Right renal cortex interstitium (tissue), 3 donors: ENCODE data around the gene DCBLD2. TPM values are rescaled to one million over a fixed set of nuclear protein-coding genes. Genes with fewer than 3 reads are reported as not detected.

Source experiments
- DNase-seq, 3 donors: peaks; one replicate each; pipeline ENCODE4 v3.0.0-alpha.2; 2013; ENCODE audit warnings: low read depth in 3 of 3, low spot score in 2 of 3
- polyA plus RNA-seq, 3 donors: library from polyadenylated mRNA; unstranded; fragments of 120-200 nt; gene quantifications; one replicate each; pipeline ENCODE4 v1.2.1, GENCODE V29; 2013; ENCODE audit not compliant: insufficient read length in 3 of 3

The DCBLD2 gene, protein sequence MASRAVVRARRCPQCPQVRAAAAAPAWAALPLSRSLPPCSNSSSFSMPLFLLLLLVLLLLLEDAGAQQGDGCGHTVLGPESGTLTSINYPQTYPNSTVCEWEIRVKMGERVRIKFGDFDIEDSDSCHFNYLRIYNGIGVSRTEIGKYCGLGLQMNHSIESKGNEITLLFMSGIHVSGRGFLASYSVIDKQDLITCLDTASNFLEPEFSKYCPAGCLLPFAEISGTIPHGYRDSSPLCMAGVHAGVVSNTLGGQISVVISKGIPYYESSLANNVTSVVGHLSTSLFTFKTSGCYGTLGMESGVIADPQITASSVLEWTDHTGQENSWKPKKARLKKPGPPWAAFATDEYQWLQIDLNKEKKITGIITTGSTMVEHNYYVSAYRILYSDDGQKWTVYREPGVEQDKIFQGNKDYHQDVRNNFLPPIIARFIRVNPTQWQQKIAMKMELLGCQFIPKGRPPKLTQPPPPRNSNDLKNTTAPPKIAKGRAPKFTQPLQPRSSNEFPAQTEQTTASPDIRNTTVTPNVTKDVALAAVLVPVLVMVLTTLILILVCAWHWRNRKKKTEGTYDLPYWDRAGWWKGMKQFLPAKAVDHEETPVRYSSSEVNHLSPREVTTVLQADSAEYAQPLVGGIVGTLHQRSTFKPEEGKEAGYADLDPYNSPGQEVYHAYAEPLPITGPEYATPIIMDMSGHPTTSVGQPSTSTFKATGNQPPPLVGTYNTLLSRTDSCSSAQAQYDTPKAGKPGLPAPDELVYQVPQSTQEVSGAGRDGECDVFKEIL
- polyA plus RNA-seq, result 10 to 100 TPM; 49.2 to 51.9 (median 51.3) TPM

DNA sequence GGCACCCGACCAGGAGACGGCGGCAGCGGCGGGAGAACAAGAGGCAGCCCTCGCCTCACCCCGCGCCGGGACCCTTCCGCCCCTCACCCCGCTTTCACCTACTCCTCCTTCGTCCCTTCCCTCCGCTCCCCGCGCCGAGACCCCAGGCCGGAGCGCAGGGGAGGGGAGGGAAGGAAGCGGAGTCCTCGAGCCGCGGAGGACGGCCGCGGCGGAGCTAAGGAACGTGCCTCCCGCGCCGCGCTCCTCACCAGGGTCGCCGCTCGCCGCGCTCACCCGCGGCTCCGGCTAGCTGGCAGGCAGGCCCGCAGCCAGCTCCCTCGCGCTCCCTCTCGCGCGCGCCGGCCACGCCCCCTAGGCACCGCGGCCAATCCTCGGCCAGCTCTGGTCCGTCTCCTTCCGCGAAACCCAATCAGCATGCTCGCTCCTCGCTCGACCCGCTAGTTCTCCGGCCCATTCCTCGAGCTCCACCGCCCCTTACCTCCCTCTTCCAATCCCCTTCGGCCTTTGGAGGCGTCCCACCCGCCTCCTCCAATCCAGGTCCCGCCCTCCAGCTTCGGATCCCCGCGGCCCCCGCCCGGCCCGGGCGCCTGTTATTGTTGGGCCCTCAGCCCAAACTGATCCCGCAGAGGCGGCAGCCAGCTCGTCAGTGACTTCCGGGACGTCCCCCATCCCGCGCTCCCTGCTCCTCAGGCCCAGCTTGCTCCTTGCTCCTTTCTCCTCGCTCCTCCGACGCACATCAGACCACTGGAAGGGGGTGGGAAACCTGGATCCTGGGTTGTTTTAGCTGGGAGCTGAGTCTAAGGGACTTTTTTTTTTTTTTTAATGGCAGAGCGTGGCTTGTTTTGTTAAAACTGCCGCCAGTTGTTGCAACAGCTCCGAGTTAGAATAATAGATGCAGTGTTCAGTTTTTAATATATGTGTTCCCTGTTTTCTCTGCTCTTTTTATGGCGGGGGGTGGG is at the start of gene DCBLD2:
TSS of gene DCBLD2 (minus strand) at position 304 of the 959 bp plus-strand sequence. CDS start 369 bp downstream, outside the sequence.
- peak; percentile 91 to 96 (median 93) for DNase-seq

DNA sequence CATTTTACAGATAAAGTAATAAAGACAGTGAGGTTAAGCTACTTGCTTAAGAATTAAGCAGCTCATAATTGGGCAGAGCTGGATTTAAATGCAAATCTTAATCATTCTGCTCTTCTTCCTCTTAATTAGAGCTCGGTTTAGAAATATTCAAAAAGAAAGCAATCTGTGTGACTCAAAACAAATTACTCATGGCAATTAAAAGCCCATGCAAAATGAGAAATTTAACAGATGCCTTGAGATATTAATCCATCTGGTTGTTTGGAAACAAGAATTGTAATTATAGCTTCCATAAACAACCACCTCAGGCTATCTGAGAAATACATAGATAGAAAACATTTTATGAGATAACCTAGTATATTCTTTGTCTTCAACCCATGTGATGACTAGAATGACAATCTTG is 44.2 kb upstream of the DCBLD2 start:
- DNase-seq, result no peak

DNA sequence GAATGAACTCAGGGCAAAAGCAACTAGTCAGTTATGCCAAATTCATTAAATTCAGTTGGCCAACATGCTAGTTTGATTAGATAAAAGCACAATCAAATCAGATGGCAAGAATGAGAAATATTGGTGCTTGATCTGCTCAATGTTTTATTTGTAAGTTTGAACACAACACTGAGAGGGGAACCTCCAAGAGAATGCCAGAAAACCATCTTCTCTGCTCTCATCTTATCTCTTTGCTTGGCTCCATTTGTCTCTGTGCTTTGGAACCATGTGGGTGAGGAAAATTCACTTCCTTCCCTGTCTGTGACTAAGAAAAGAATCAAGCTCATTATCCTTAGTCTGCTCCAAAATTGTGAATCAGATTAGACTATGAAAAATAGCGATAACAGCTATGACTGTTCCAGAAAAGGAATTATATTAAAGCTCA is 43.6 kb upstream of the DCBLD2 start:
- DNase-seq, result no peak

DNA sequence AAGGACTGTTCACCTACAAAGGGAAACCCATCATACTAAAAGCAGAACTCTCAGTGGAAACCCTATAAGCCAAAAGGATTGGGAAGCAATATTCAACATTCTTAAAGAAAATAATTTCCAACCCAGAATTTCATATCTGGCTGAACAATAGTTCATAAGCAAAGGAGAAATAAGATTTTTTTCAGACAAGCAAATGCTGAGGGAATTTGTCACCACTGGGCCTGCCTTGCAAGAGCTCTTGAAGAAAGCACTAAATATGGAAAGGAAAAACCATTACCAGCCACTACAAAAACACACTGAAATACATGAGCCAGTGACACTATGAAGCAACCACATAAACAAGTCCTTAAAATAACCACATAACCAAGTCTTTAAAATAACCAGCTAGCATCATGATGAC is 28.9 kb upstream of the DCBLD2 start:
- no peak for DNase-seq

DNA sequence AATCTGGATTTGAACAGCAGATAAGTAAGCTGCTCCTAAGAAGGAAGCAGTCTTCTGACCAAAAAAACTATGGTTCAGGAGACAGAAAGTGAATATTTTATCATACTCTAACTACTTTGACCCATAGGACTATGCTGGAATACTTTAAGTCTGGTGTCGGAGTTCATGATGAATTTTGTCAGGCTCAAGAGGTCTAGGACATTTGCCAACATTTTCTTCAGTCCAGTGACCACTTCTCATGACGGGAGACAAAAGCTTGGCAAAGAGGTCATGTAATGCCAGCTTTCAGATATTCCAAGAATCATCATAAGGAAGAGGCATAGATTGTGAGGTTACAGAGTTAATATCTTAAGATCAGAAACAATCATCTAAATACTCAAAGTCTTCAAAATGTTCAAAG is 20.5 kb upstream of the DCBLD2 start:
- no peak for DNase-seq

DNA sequence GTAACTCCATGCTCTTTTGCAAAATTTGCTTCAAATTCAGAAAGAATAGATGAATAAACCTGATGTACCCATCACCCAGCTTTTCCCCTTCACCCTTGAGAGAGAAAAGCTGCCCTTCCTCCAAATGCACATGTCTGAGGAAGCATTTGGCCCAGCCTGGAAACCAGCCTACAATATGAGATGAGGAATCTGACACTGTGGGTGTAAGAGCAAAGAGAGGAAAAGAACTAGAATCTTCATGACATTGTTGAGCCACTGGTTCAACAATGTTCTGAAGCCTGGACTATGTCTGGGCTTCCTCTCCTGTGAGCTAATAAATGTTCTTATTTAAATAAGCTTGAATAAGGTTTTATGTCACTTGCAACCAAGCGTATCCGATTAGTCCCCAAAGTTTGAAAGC is 18.7 kb upstream of the DCBLD2 start:
- DNase-seq, result no peak

DNA sequence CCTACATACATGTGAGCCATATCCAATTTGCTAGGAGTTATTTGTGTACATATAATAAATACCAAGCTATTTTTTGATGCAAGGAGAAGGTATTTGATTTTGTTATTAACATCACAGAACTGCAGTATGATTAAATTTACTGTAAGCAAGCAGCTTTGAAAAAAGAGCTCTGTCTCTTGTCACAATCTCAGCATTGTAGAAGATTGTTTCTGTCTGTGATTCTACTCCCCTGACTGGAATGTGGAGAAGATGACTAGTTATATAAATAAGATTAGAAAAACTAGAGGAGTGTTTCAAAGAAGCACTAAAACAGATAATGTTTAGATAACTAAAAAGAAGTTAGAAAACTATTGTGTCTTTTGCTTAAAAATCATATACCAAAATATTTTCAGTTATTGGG is 17.1 kb upstream of the DCBLD2 start:
- DNase-seq, result no peak

DNA sequence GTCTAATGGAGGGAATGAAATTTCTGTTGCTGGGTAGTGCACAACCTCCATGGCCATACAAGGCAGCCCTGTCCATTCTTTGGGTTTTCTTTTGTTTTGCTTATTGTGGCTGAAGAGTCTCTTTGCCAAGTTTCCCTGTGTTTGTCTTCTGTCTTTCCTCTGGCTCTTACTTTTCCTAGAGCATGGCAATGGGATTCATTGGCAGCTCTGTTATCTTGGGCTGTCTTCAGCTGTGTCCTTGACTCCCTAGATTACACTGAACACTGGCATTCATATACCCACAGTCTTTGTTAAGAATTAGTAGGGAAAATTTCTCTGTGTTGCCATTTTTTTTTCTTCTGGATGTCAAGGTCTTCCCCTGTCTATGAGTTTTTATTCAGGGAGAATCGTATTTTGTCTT is 16.1 kb upstream of the DCBLD2 start:
- no peak for DNase-seq

DNA sequence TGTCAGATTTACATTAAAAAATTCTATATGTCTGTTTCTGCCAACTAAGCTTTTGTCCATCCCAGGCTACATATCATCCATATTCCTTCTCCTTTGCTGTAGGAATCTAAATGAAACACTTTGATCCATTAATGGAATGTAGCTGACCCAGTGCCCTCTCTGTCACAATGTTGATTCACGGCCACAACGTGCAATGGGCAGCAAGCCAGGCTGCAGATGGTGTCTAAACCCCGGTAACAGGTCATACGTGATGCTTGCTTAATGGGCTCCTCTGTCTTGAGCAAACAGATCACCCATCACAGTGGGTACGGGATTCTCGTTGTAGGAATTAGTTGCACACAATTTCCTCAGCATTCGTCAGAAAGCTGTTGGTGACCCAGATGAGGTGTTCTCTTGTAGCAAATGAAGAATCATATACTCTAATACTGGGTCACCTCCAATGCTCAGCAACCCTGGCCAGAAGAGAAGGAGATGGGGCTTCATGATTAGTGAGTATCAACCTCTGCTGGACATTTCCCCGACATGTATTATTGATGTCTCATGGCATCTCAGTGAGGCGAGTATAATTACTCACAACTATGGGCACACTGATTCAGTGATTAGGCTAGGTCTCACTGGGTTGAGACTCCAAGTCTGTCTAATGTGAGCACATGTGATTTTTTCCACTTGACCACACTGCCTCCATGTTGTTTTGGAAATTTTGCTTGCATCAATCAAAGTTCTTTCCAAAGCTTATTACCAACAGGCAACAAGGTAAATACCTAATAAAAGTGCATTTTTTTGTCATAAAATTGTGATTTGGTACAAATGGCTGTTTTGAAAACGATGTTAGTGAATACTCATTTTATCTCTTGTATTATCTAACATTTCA is 12.9 kb upstream of the DCBLD2 start:
- no peak for DNase-seq

DNA sequence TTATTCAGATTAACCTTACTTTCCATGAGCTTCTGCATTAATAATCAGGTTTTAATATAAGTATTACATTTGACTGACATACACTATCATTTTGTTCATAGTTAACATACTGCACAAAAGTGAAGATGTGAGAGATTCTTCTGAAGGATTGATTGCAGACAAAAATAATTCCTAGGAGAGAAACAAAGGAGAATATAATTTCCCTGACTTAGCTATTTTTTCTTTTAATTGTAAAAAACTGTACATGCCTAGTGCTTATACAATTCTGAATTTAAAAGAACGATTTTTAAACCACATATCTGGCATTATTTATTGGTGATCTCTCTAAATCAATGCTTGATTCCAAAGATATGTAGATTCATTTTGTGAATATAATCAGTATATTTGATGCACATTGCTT is 11.0 kb upstream of the DCBLD2 start:
- DNase-seq, result no peak

DNA sequence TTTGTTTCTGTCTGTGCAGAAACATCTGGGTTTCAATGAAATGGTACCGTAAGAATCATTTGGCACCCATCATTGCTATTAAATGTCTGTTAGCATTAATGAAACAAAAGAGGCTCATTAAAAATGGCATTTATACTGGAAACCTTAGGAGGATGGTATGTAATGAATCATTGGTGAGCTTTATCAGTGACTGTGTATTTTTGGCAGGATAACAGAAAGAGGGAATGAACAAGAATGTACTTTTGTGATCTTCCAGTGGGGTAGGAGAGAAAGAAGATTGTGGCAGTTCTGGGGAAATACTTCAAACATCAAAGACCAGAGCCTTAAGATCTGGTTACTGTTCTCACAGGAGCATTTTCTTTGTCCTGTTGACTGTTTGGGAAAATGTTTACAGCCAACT is 4.7 kb upstream of the DCBLD2 start:
- no peak for DNase-seq

DNA sequence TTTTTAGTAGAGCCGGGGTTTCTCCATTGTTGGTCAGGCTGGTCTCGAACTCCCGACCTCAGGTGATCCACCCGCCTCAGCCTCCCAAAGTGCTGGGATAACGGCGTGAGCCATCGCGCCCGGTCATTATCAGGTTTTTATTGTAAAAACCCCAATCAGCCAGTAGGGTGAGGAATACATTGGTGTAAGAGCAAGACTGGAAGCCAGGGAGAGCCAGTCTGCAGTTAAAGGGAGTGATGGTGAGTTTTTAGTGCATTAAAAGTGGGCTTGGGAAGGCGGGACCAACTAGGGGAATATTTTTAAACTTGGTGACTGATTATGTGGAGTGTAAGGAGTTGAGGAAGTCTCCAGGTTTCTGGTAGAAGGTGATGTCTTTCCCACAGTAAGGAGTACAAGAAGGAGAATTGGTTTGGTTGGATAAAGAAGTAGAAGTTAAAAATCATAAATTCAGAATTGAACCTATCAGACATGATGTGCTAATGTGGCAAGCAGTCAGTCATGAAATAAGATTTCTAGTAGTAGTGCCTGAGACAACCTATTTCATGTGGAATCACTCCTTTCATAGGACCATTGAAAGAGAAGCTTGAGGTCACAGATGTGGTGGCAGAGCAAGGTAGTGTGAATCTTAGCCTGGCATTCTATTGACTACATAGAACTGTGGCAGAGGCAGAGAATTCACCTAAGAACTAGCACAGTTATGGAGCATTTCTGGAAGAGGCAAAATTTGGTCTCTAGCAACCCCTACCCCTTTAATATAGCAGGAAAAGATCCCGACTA is 2.4 kb upstream of the DCBLD2 start:
- DNase-seq, result no peak

DNA sequence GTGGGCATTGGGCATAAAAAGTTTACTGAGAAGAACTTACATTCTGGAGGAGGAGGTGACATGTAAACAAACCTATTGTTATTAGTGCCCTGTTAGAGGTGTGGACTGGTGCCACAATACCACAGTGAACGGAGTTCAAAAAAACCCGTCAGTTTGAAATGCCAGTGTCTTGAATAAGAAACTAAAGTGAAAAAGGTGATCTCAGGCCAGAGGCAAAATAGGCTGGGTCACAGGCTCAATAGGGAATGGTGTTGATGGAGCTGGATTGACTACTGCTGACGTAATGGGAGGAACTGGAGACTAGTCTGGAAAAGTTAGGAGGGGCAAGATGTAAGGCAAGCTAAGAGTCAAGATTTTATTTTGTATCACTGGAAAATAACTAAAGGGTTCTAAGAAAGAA is 1.6 kb upstream of the DCBLD2 start:
- no peak for DNase-seq

DNA sequence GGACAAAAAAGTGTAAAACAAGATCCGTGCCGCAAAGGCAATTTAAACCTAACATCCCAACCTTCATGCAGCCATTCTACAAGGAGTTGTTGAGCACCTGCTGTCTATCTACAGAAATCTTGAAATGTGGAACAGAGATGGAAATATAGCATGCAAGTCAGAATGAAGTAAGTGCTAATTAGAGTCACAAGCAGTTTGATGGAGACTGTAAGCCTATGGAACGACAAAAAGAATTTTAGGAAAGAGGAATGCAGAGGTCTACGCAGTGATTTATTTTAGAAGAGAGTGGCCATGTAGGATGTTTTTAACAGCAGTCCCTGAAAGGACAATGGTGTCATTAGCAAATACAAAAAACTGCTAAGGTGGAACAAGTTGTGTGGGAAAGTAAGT is 851 bp upstream of the DCBLD2 start:
- DNase-seq, result no peak

DNA sequence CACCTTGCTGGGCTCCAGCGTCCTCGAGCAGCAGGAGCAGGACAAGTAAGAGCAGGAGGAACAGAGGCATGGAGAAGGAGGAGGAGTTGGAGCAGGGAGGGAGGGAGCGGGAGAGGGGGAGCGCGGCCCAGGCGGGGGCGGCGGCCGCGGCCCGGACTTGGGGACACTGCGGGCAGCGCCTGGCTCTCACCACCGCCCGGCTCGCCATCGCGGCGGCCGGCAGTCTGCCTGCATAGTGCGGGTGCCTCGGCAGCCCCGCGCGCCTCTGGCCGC is 440 bp downstream of the DCBLD2 start:
- DNase-seq, result peak in 2 of 3 donors; percentile 36 to 41

DNA sequence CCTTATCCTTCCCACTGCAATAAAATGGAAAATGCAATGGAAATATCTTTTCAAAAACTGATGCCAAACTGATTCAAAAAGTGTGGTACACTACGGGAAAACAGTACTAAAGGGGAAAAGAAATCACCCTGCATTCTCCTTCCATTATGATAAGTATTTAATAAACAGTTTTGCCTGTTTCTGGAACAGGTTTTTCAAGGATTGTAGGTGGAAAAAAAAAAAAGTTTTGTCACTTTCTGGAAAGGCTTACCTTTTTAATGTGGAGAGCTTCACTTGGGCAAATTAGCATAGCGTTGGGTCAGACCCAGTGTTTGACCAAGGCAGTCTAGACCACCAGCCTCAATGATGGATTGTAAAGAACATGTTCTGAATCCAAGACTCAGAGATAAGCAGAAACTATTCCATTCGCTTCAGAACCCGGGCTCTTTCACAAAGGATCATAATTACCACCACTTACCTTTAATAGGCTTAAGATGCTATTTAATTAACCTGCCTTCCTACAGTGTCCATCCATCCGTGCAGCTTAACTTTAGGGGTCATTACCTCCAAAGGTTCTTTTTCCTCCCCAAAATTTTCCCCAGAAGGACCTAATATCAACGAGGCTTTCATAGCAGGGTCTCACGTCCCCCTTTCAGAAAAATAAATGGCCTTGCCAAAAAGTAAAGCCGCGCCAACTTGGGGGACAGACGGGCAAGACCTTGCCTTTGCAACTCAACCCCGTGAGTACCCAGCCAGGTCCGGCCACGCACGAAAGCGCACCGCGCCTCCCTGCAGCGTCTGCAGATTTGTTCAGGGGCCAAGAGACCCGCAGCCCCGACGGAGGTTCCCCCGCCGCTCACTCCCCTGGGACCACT is 1.0 kb downstream of the DCBLD2 start:
- no peak for DNase-seq

DNA sequence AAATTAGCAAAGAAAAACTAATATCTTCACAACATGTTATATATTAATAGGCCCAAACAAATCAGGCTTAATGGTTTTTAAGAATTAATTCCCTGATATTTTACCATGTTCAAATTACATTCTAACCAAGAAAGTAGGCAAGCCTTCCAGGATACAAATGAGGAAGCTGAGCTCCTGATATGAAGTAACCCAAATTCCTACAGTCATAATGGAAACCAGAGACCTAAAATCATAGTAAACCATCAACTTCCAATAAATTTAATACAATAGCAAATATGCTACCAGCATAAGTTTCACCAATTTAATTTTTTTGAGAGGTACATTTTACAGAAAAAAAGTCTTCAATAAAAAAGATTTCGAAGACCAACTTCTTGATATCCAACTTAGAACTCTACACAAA is 3.8 kb downstream of the DCBLD2 start:
- DNase-seq, result no peak

DNA sequence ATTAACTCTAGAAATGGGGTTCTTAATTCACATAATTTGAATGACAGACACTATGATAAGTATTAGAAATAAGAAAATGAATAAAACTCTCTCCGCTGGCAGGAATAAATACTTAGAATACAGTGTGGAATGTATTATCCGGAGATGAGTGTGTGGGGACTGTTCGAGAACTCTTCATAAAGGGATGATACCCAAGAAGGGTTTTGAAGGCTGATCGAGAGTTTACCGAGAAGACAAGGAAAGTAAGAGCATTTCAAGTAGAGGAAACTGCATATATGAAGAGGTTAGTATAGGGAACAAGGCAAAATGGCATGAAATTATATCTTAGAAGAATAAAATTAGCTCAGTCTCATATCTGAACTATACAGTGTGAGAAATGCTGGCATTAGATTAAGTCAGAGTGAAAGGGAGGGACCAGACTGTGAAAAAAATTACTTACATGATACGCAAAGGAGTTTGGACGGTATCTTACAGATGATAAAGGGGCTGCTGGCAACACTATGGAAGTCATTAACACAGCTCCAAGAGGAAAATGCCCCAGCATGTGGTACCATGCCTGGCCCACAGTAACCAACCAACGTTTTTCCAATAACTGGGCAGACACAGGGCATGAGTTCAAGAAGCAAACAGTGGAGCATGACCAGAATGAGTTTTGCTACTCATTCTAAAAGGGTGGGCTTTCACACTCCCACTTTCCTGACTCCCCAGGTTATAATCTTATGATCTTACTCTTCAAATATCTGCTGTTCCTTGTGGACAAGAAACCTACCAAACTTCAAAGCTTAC is 6.5 kb downstream of the DCBLD2 start:
- DNase-seq, result no peak
